ENCODE data around the gene RBP5.

Gene RBP5
- total RNA-seq, result 0.31 to 0.81 reads per million in 2 donors

GRCh38 chr12:7128681-7129286 lies at the start of gene RBP5:
Gene RBP5, minus strand, starts transcription at chr12:7128889. Its CDS starts 114 bp downstream, at chr12:7128775.
- no peak for DNase-seq

GRCh38 chr12:7178481-7178880 lies 49.8 kb upstream of the RBP5 start:
- DNase-seq, result no peak

DNA sequence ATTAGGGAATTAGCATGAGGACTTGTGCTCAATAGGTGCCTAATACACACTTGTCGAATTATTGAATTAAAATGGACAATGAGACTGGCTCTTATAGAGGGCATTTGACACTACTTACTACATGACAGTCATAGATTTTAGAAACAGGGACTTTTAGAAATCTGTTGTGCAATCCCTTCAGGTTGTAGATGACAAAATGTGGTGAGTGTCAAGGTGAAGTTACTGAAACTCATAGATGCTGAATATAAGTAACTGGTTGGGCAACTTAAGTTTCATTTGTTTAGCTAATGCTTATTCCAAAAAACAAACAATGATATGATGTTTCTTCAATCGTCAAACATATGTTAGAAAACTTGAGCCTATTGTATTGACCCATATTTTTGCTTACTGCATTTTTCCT lies 47.9 kb upstream of the RBP5 start:
- DNase-seq, result no peak

DNA sequence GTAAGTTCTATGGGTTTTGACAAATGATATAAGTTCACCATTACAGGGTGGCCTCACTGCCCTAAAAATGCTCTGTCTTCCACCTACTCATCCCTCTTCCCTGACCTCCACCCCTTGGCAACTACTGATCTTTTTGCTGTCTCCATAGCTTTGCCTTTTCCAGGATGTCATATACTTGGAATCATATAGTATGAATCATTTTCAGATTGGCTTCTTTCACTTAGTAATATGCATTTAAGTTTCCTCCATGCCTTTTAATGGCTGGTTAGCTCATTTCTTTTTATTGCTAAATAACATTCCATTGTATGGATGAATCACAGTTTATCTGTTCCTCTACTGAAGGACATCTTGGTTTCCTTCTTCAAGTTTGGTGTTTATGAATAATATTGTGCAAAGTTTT lies 46.8 kb upstream of the RBP5 start:
- DNase-seq, result no peak

DNA sequence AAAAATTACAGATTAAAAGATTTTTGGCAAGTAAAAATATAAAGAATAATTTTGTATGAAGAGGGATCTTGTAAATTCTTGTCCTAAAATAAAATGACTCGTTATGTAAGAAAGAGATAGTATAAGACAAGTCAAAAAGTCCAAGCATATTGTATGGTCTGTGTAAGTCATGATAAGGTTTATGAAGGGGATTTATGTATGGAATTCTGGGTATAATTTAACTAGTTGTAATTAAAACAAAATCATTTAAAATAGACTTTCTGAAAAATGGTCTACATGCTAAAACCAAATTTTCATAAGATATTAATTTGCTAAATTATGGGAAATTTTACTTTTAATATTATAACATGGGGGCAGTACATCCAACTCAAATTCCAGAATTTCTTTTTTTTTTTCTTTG lies 43.2 kb upstream of the RBP5 start:
- DNase-seq, result no peak

DNA sequence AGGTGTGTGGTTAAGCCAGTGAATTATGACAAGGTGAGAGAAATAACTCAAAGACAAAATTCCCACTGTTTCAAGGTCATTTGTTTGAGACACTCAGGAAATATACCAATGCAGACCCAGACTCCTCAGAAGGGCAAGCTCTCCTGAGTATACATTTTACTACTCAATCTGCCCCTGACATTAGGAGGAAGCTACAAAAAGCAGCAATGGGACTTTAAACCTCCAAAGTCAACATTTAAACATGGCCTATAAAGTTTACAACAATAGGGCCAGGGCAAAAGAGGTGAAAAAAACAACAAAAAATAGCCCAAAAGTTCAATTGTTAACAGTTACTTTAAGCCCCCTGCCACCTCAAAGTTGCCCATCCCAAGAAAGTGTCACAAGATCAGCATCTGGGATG lies 41.3 kb upstream of the RBP5 start:
- DNase-seq, result no peak

DNA sequence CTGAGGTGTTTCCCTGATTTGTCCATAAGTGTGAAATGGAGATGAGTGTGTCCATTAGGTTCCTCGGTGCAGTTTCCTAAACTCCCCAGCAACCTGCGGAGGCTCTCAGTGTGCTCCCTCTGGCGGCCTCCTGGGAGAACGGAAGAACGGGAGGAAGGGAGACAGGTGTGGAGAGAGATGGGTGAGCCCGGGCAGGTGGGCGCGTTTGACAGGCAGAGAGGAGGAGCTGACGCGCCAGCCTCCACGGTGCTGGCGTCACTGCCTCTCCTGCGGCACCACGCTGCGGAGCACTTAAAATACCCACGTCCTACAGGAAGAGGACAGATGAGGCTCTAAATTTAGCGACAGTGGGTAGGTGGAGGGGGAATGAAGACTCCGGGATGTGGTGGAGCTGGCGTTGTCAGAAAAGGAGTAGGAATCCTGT lies 34.0 kb upstream of the RBP5 start:
- peak in 1 of 5 experiments; percentile 23 for DNase-seq

DNA sequence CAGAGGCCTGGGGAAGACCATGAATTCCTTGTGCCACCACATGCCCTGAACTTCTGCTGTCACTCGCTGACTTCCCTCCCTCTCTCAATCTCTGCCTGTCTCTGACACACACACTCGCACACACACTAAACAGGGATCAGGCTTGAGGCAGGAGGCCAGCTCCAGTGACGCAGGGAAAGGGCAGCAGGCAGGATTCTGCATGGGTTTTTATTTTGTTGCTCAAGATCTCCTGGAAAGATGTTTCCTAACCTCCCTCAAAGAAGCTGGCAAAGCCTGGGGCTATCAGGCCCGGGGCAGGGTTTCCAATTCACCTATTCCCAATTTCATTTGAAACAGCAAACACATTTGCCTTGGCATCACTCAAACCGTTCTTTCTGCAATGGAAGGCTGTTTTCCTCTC lies 33.1 kb upstream of the RBP5 start:
- no peak for DNase-seq

GRCh38 chr12:7161327-7161726 lies 32.6 kb upstream of the RBP5 start:
- no peak for DNase-seq

DNA sequence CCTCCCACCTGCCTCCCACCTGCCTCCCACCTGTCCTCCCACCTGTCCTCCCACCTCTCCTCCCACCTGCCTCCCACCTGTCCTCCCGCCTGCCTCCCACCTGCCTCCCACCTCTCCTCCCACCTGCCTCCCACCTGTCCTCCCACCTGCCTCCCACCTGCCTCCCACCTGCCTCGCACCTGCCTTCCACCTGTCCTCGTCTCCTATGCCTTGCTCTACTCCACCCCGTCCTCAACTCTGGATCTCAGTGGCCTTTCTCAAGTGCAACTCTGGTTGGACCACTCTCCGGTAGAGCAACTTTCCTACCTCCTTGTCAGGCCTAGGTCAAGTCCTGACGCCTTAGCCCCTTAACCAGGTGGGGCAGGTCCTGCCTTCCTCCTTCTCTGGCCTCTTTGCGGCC lies 31.5 kb upstream of the RBP5 start:
- no peak for DNase-seq

- DNase-seq, result no peak
Measured at GRCh38 chr12:7158781-7159609, 30.3 kb upstream of the RBP5 start.

- DNase-seq, result no peak
Measured at GRCh38 chr12:7157391-7157790, 28.7 kb upstream of the RBP5 start.

DNA sequence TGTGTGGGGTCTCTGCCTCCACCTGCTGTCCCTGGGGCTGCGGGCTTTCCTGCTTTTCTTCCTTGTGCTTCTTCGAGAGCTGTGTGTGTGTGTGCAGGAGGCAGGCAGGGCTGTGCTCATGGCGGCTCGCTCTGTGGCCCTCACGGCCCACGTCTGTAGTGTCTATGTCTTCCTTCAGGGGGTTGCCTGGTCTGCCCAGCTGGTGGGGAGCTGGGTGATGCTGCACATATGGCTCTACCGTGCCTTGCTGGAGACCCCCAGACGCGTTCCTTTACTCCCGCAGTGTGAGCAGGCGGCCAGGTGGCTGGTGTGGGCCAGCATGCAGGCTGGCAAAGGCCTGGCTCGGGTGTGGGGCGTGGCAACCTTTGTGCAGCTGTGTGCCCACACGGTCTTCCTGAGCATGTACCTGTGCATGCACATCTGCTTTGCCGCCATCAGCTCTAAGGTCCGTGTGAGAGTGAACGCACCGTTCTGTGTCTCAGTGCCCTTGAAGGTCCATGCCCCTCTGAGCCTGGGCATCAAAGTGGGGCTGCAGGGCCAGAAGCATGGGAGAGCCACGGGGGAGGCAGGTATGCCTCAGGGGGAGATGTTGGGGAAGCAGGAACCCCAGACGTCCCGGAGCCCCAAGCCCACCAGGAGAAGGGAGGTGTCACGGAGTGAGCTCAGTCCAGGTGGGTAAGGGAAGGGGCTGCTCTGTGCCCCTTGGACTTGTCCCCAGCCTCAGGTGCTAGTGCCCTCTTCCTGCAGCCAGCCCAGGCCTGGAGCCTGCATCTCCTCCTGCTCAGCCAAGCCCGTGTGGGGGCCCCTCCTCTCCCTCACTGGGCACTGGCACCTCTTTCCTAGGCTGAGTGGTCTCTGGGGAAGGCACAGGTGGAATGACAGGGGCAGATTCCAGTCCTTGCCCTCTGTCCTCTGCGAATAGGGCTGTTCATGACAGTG lies 27.8 kb upstream of the RBP5 start:
- no peak for DNase-seq

- DNase-seq, result no peak
Measured at GRCh38 chr12:7155471-7156034, 26.9 kb upstream of the RBP5 start.

DNA sequence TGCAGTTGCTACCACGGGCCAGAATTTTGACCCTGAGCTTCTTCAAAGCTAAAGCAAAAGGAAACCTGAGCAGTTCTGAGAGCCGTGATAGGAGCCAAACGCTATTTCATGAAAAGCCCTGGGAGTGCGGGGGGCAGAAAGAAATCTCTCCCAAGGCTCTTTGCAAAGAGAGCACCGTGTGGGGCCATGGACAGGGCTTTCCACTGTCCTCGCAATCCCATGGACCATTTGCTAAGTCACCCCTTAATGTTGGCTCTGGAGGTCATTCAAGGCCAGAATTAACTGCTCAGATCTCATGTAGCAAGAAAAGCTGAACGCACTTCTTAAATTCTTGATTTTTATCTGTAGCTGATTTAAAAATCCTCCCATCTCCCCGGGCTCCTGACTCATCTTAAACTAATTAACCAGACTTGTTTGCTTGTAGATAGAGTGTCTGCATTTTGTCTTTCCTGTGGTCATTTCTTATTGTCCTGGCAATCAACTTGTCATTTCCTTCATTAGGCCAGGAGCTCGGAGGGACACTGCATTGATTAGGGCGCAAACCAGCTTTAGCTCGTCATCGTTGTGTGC lies 26.3 kb upstream of the RBP5 start:
- no peak for DNase-seq

- no peak for DNase-seq
Measured at GRCh38 chr12:7154042-7154441, 25.4 kb upstream of the RBP5 start.

GRCh38 chr12:7152818-7153217 lies 24.1 kb upstream of the RBP5 start:
- no peak for DNase-seq

- DNase-seq, result no peak
Measured at GRCh38 chr12:7151532-7151931, 22.8 kb upstream of the RBP5 start.

DNA sequence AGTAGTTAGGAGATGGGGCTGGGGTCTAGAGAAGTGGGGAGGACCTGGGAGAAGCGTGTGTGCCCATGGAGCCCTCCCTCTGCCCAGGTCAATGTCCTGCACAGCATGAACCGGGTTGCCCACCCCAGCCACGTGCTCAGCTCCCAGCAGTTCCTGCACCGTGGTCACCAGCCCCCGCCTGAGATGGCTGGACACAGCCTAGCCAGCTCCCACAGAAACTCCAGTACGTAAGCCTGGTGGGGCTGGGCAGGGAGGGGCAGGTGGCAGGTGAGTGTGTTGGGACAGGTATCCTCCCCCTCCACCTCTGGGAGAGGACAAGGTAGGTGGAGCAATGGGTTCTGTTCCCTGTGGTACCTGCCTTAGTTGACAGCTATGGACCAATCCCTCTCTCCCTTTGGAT lies 22.2 kb upstream of the RBP5 start:
- DNase-seq, result no peak

- DNase-seq, result no peak
Measured at GRCh38 chr12:7150356-7150755, 21.7 kb upstream of the RBP5 start.

DNA sequence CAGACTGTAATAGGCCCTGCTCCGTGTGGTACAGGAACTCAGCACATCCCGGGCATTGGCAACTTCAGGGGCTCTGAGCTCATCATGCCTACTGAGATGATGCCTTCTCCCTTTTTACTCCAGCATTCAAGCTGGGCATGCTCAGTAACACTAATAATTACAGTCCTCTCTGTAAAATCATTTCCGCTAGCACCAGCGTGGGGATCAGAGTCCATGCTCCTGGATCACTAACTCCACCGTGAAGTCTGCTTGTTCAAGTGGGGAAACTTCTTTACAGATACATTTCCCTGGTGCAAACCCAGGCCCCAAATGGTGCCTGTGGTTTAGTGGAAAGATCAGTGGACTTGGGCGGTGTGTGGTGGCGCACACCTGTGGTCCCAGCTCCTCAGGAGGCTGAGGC lies 18.2 kb upstream of the RBP5 start:
- DNase-seq, result no peak

DNA sequence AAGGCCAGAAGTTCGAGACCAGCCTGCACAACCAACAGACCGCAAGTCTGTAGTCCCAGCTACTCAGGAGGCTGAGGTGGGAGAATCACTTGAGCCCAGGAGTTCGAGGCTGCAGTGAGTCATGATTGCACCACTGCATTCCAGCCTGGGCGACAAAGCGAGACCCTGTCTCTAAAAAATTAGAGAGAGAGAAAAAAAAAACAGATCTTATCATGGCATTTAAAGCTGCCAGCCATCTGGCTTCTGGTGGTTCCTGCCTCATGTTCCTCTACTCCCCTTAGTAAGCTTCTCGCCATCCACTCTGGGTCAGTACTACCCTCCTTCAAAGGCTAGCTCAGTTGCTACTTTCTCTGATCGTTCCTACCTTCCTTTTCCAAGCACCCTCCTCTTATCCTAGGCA lies 17.5 kb upstream of the RBP5 start:
- DNase-seq, result no peak

DNA sequence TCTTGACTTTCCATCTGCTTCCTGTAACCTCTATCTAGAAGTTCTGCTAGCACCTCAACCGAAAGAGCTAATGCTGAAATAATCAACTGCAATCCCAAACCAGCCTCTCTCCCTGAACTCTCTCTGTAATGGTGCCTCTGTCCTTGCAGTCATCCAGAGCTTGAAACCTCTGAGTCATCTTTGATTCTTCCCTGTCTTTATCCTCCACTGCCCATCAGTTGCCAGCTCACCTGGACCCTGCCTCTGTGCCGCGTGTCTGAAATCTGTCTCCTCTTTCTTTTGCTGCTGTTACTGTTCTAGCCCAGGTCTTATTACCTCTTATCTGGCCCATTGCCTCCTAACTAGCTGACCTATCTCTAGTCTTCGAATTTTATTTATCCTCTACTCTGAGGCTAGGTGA lies 17.0 kb upstream of the RBP5 start:
- DNase-seq, result no peak

Data from T-helper 2 cell (primary cell).